ENCODE measurements around the gene SLC9B2. TPM values are rescaled to one million over a fixed set of nuclear protein-coding genes. Genes with fewer than 3 reads are reported as not detected.

SLC9B2 gene
- total RNA-seq, 4 donors from 2014 or later, result 0.96 to 20.6 (median 7.1) TPM

DNA sequence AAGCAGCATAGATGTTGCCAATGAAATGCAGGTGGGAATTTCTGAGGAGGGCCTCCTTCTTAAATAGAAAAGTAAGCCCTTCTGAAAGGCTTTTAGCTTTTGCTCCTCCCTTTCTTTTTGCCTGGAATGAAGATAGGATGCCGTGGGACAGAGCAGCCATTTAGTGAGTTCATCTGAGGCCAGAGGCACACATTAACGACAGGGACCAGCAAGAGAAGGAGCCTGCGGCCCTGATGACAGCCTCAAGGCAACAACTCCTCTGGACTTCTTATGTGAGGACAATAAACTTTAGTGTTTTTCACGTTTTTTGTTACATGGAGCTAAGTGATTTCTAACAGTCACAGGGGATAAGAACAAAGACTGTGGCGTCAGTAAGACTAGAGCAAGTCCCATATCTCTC, 24.1 kb upstream of the SLC9B2 start:
- WGBS, 2 donors (ENCODE audit: low coverage in 1 of 2), result 52 to 66% methylated on average over 2 to 5 of the region's 5 CpGs
- no peak for DNase-seq
- in situ Hi-C loops (cut with MboI; ENCODE audit: low pct_ligation_motif_present in 1 of 4, low pct_unique_long_range_greater_than_20kb in 1 of 4, low sequenced_read_pairs in 3 of 4) (loop anchor here in 1 of 4 donors (10.0 kb wide), 1 partner anchor 656 kb away; no protein-coding TSS in a partner anchor), intact Hi-C loops (cut with DNase I; ENCODE audit: low total_unique reads) (no loop called here)
- peaks cover 6 to 25% (median 14%) of the 10 kb centered on the region in 4 donors for H3K4me1 ChIP-seq
- H3K4me3 ChIP-seq, result no peak overlapping the region
- no peaks in the 10 kb centered on the region for H3K27me3 ChIP-seq
- no peaks in the 10 kb centered on the region for H3K36me3 ChIP-seq
- no peak overlapping the region for H3K27ac ChIP-seq
- no peaks in the 10 kb centered on the region for H3K9me3 ChIP-seq
- no peak for TF ChIP-seq POLR2A (IDR thresholded peaks at IDR 0.05)
- TF ChIP-seq POLR2AphosphoS5 (IDR thresholded peaks at IDR 0.05), result no peak
- TF ChIP-seq CTCF (IDR thresholded peaks at IDR 0.05), result no peak
- no peak for TF ChIP-seq EP300 (IDR thresholded peaks at IDR 0.05; ENCODE audit: low read depth)

DNA sequence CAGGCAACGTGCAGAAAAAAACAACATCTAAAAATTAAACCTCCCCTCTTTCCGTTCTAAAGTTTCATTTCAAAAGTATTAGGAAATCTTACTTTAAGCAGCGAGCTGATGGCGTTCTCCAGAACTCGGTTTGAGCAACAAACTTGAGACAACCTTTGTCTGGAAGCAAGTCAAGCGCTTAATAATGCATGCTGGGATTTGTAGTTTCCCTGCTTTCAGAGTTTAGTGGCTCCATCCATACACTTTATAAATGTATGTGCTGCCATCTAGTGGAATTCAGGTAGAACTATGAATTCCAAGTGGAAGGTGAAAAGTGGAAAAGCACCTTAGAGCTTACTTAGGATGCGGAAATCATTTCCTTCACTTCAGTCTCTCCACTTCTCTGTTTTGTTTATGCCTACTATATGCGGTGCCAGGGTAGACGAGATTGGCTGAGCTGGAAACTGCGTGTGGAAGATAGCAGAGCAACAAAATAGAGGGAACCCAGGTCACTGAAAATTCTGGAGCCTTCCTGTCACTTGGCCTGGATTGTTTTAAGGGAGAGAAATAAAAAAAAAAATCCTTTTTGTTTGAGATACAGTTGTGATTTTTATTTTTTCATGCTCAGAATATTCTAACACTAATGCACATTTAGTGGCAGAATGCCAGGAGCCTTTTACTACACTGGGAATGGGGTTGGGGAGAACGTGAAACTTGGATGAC, 23.3 kb upstream of the SLC9B2 start, which contains the start of gene BDH2:
TSS of gene BDH2 (minus strand) at position 144 of the 702 bp plus-strand sequence. CDS start 3,580 bp downstream, outside the sequence.
- H3K4me3 ChIP-seq, result peak within 1 kb of the TSS; percentile 36 to 59 (median 48)
- TF ChIP-seq POLR2A (IDR thresholded peaks at IDR 0.05), result peak; percentile 39
- TF ChIP-seq CTCF (IDR thresholded peaks at IDR 0.05), result peak; percentile 73 to 88 (median 78)
- peak; percentile 58 to 72 (median 71) for TF ChIP-seq POLR2AphosphoS5 (IDR thresholded peaks at IDR 0.05)
- TF ChIP-seq EP300 (IDR thresholded peaks at IDR 0.05; ENCODE audit: low read depth), result no peak
- DNase-seq, result peak; percentile 48
- H3K27me3 ChIP-seq, result no peaks in the 10 kb centered on the region
- WGBS, 2 donors (ENCODE audit: low coverage in 1 of 2), result 8 to 11% methylated on average over 10 to 11 of the region's 11 CpGs
- H3K27ac ChIP-seq, result peak within 1 kb of the TSS; percentile 63 to 84 (median 73)
- H3K4me1 ChIP-seq, result peaks cover 6 to 25% (median 14%) of the 10 kb centered on the region in 4 donors
- intact Hi-C loops (cut with DNase I; ENCODE audit: low total_unique reads), result loop anchor here (10.0 kb wide), 1 partner anchor 475 kb away; no protein-coding TSS in a partner anchor
- no peaks in the 10 kb centered on the region for H3K36me3 ChIP-seq
- H3K9me3 ChIP-seq, result no peaks in the 10 kb centered on the region
- in situ Hi-C loops (cut with MboI; ENCODE audit: low pct_ligation_motif_present in 1 of 4, low pct_unique_long_range_greater_than_20kb in 1 of 4, low sequenced_read_pairs in 3 of 4), result loop anchor here in 1 of 4 donors (10.0 kb wide), 1 partner anchor 655 kb away; no protein-coding TSS in a partner anchor

- WGBS, 2 donors (ENCODE audit: low coverage in 1 of 2), result 16 to 26% methylated on average over 4 of the region's 4 CpGs
- peaks cover 6 to 25% (median 14%) of the 10 kb centered on the region in 4 donors for H3K4me1 ChIP-seq
- H3K9me3 ChIP-seq, result no peaks in the 10 kb centered on the region
- no peaks in the 10 kb centered on the region for H3K36me3 ChIP-seq
- peak overlapping the region; percentile 63 to 84 (median 73) for H3K27ac ChIP-seq
- DNase-seq, result no peak
- H3K27me3 ChIP-seq, result no peaks in the 10 kb centered on the region
- TF ChIP-seq POLR2AphosphoS5 (IDR thresholded peaks at IDR 0.05) (no peak), POLR2A (IDR thresholded peaks at IDR 0.05) (no peak), CTCF (IDR thresholded peaks at IDR 0.05) (no peak)
- intact Hi-C loops (cut with DNase I; ENCODE audit: low total_unique reads) (loop anchor here (10.0 kb wide), 1 partner anchor 474 kb away; no protein-coding TSS in a partner anchor), in situ Hi-C loops (cut with MboI; ENCODE audit: low pct_ligation_motif_present in 1 of 4, low pct_unique_long_range_greater_than_20kb in 1 of 4, low sequenced_read_pairs in 3 of 4) (no loop called here)
- H3K4me3 ChIP-seq, result peak overlapping the region; percentile 36 to 59 (median 48)
Observed at GRCh38 chr4:103098756-103099440, 22.3 kb upstream of the SLC9B2 start.

GRCh38 chr4:103098341-103098740, 21.8 kb upstream of the SLC9B2 start:
- no peak for DNase-seq
- Histone ChIP-seq H3K36me3 (no peaks in the 10 kb centered on the region), H3K4me1 (peaks cover 6 to 25% (median 14%) of the 10 kb centered on the region in 4 donors), H3K9me3 (no peaks in the 10 kb centered on the region), H3K27me3 (no peaks in the 10 kb centered on the region), H3K4me3 (peak overlapping the region in 1 of 4 donors; percentile 59), H3K27ac (peak overlapping the region; percentile 63 to 84 (median 73))
- TF ChIP-seq POLR2A (IDR thresholded peaks at IDR 0.05) (no peak), CTCF (IDR thresholded peaks at IDR 0.05) (no peak), EP300 (IDR thresholded peaks at IDR 0.05; ENCODE audit: low read depth) (no peak), POLR2AphosphoS5 (IDR thresholded peaks at IDR 0.05) (no peak)
- in situ Hi-C loops (cut with MboI; ENCODE audit: low pct_ligation_motif_present in 1 of 4, low pct_unique_long_range_greater_than_20kb in 1 of 4, low sequenced_read_pairs in 3 of 4), result no loop called here
- WGBS, 2 donors (ENCODE audit: low coverage in 1 of 2), result 76 to 79% methylated on average over 4 to 10 of the region's 10 CpGs
- intact Hi-C loops (cut with DNase I; ENCODE audit: low total_unique reads), result loop anchor here (10.0 kb wide), 1 partner anchor 474 kb away; no protein-coding TSS in a partner anchor
